Stimulated activated CD4-positive, alpha-beta T cell treated with anti-CD3 and anti-CD28 coated beads, TNF-alpha, amount 100 ng/mL, for 48 hours (primary cell): ENCODE results near the gene CFAP74.

Experiments used
- DNase-seq, 3 donors: peaks; one replicate each; pipeline ENCODE4 v3.0.0-alpha.2; 2020; ENCODE audit warnings: low read depth in 3 of 3

CFAP74 gene

GRCh38 chr1:1917995-1918900 is 85.3 kb downstream of the CFAP74 start:
- no peak for DNase-seq

GRCh38 chr1:1917304-1917976 is 86.1 kb downstream of the CFAP74 start:
- no peak for DNase-seq

GRCh38 chr1:1916851-1917251 is 86.7 kb downstream of the CFAP74 start:
- DNase-seq, result no peak

- no peak for DNase-seq
Observed at GRCh38 chr1:1915911-1916840, 87.4 kb downstream of the CFAP74 start.

GRCh38 chr1:1914971-1915692 is 88.5 kb downstream of the CFAP74 start, which contains the start of gene CALML6:
Gene CALML6, plus strand, starts transcription at chr1:1915260. Its CDS starts 21 bp downstream, at chr1:1915281.
- DNase-seq, result no peak

GRCh38 chr1:1914101-1914970 is 89.2 kb downstream of the CFAP74 start:
- DNase-seq, result no peak

- no peak for DNase-seq
Observed at GRCh38 chr1:1911350-1912041, 92.1 kb downstream of the CFAP74 start.

GRCh38 chr1:1910651-1911331 is 92.8 kb downstream of the CFAP74 start:
- no peak for DNase-seq

- no peak for DNase-seq
Observed at GRCh38 chr1:1910033-1910465, 93.5 kb downstream of the CFAP74 start.

- DNase-seq, result no peak
Observed at GRCh38 chr1:1908506-1908791, 95.1 kb downstream of the CFAP74 start.

GRCh38 chr1:1907098-1907736 is 96.4 kb downstream of the CFAP74 start:
- DNase-seq, result no peak

- DNase-seq, result peak; percentile 43 to 52 (median 50)
Observed at GRCh38 chr1:1906185-1907097, 97.1 kb downstream of the CFAP74 start.

GRCh38 chr1:1903224-1903623 is 100.4 kb downstream of the CFAP74 start:
- no peak for DNase-seq

GRCh38 chr1:1901641-1902294 is 101.8 kb downstream of the CFAP74 start:
- no peak for DNase-seq

GRCh38 chr1:1900883-1901640 is 102.5 kb downstream of the CFAP74 start:
- no peak for DNase-seq

GRCh38 chr1:1899967-1900327 is 103.6 kb downstream of the CFAP74 start:
- no peak for DNase-seq
